ENCODE results near the gene ZFR2. TPM values are rescaled to one million over a fixed set of nuclear protein-coding genes. Genes with fewer than 3 reads are reported as not detected.

The ZFR2 gene
- polyA plus RNA-seq, 1 of the 3 experiments (the other 2 are of a cell fraction), result 0.44 TPM

DNA sequence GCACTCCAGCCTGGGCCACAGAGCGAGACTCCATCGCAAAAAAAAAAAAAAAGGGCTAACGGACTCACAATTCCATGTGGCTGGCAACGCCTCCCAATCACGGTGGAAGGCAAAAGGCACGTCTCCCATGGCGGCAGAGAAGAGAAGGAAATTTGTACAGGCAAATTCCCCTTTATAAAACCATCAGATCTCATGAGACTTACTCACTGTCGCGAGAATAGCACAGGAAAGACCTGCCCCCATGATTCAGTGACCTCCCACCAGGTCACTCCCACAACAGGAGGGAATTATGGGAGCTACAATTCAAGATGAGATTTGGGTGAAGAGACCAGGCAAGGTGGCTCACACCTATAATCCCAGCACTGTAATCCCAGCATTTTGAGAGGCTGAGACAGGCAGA is 45.4 kb upstream of the ZFR2 start:
- DNase-seq, result no peak
- CTCF ChIA-PET, result no interaction called here
- Histone ChIP-seq H3K9me3 (no peaks in the 10 kb centered on the region), H3K36me3 (replicated peaks in 1 of 2; ENCODE audit: control insufficient read depth in 1 of 2, insufficient read depth in 2 of 2, low read length in 1 of 2) (no peaks in the 10 kb centered on the region), H3K4me3 (ENCODE audit: low read depth in 2 of 2, low read length in 1 of 2) (no peak overlapping the region), H3K4me1 (ENCODE audit: control insufficient read depth in 1 of 2, insufficient read depth in 2 of 2, low read depth in 1 of 2, low read length in 1 of 2) (no peaks in the 10 kb centered on the region), H3K4me2 (no peak overlapping the region), H4K20me1 (ENCODE audit: insufficient read depth) (no peaks in the 10 kb centered on the region), H3K27me3 (ENCODE audit: insufficient read depth) (no peaks in the 10 kb centered on the region), H3K9me2 (no peaks in the 10 kb centered on the region), H3K9ac (no peak overlapping the region), H3F3A (replicated peaks; ENCODE audit: insufficient read depth) (no peaks in the 10 kb centered on the region), H3K27ac (ENCODE audit: low read depth in 2 of 2, low read length in 1 of 2) (no peak overlapping the region), H2AFZ (ENCODE audit: low read depth) (no peak overlapping the region), H3K79me2 (ENCODE audit: insufficient read depth) (no peaks in the 10 kb centered on the region)
- no peak for TF ChIP-seq YY1 (IDR thresholded peaks at IDR 0.05; ENCODE audit: low read depth)
- POLR2A ChIA-PET, result no interaction called here
- WGBS (ENCODE audit: low lambda C conversion rate), result 87% methylated on average over 9 of the region's 9 CpGs

DNA sequence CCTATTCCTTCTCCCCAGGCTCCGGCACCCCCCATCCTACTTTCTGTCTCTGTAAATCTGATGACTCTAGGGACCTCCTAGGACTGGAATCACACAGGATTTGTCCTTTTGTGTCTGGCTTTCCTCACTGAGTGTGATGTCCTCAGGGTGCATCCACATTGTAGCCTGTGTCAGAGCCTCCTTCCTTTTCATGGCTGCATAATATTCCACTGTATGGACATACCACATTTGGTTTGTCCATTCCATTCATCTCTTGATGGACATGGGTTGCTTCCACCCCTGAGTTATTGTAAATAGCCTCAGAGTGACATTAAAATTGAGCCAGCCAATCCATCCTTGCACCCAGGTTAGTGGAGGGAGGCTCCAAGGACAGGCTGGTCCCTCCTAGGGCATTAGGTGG is 41.3 kb upstream of the ZFR2 start:
- 100% methylated on average over 1 of the region's 1 CpG for WGBS (ENCODE audit: low lambda C conversion rate)

More for the DNA sequence above, 41.3 kb upstream of the ZFR2 start:
- DNase-seq, result no peak
- ChIA-PET CTCF (no interaction called here), POLR2A (no interaction called here)
- no peak overlapping the region for H3K4me2 ChIP-seq
- H3K4me1 ChIP-seq (ENCODE audit: control insufficient read depth in 1 of 2, insufficient read depth in 2 of 2, low read depth in 1 of 2, low read length in 1 of 2), result no peaks in the 10 kb centered on the region
- H3K27me3 ChIP-seq (ENCODE audit: insufficient read depth), result no peaks in the 10 kb centered on the region
- H4K20me1 ChIP-seq (ENCODE audit: insufficient read depth), result no peaks in the 10 kb centered on the region
- no peak overlapping the region for H2AFZ ChIP-seq (ENCODE audit: low read depth)
- no peaks in the 10 kb centered on the region for H3F3A ChIP-seq (replicated peaks; ENCODE audit: insufficient read depth)
- TF ChIP-seq SMC3 (IDR thresholded peaks at IDR 0.05; ENCODE audit: low read depth, low read length) (no peak), FOXM1 (IDR thresholded peaks at IDR 0.05; ENCODE audit: low read depth) (no peak), REST (IDR thresholded peaks at IDR 0.05; ENCODE audit: low read depth, low read length) (no peak), JUND (IDR thresholded peaks at IDR 0.05) (no peak), CTCF (IDR thresholded peaks at IDR 0.05) (no peak), RCOR1 (IDR thresholded peaks at IDR 0.05; ENCODE audit: low read length) (no peak), NFIC (IDR thresholded peaks at IDR 0.05; ENCODE audit: borderline replicate concordance) (no peak), EZH2phosphoT487 (IDR thresholded peaks at IDR 0.05; ENCODE audit: borderline replicate concordance, low read depth) (no peak), MXI1 (IDR thresholded peaks at IDR 0.05; ENCODE audit: low read depth, low read length) (no peak), USF2 (IDR thresholded peaks at IDR 0.05; ENCODE audit: borderline replicate concordance, low read depth, low read length) (no peak), CHD2 (IDR thresholded peaks at IDR 0.05; ENCODE audit: low read length, partially characterized antibody) (no peak), FOSL2 (IDR thresholded peaks at IDR 0.05; ENCODE audit: borderline replicate concordance, low read depth) (no peak)
- TF ChIP-seq, protein P1, sequence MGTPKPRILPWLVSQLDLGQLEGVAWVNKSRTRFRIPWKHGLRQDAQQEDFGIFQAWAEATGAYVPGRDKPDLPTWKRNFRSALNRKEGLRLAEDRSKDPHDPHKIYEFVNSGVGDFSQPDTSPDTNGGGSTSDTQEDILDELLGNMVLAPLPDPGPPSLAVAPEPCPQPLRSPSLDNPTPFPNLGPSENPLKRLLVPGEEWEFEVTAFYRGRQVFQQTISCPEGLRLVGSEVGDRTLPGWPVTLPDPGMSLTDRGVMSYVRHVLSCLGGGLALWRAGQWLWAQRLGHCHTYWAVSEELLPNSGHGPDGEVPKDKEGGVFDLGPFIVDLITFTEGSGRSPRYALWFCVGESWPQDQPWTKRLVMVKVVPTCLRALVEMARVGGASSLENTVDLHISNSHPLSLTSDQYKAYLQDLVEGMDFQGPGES (IDR thresholded peaks at IDR 0.05; ENCODE audit: low read depth, low read length), result no peak
- TF ChIP-seq, protein P2, sequence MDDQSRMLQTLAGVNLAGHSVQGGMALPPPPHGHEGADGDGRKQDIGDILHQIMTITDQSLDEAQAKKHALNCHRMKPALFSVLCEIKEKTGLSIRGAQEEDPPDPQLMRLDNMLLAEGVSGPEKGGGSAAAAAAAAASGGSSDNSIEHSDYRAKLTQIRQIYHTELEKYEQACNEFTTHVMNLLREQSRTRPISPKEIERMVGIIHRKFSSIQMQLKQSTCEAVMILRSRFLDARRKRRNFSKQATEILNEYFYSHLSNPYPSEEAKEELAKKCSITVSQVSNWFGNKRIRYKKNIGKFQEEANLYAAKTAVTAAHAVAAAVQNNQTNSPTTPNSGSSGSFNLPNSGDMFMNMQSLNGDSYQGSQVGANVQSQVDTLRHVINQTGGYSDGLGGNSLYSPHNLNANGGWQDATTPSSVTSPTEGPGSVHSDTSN (IDR thresholded peaks at IDR 0.05), result no peak
- no peaks in the 10 kb centered on the region for H3K79me2 ChIP-seq (ENCODE audit: insufficient read depth)
- no peak overlapping the region for H3K27ac ChIP-seq (ENCODE audit: low read depth in 2 of 2, low read length in 1 of 2)
- peak overlapping the region in 1 of 2 experiments; percentile 0; a peak in 1 of 4 replicates for H3K4me3 ChIP-seq (ENCODE audit: low read depth in 2 of 2, low read length in 1 of 2)
- no peaks in the 10 kb centered on the region for H3K9me3 ChIP-seq
- no peak overlapping the region for H3K9ac ChIP-seq
- no peaks in the 10 kb centered on the region for H3K36me3 ChIP-seq (replicated peaks in 1 of 2; ENCODE audit: control insufficient read depth in 1 of 2, insufficient read depth in 2 of 2, low read length in 1 of 2)
- no peaks in the 10 kb centered on the region for H3K9me2 ChIP-seq
